Breast epithelium (tissue), 4 donors: ENCODE data around the gene SLC51A. TPM values are rescaled to one million over a fixed set of nuclear protein-coding genes. Genes with fewer than 3 reads are reported as not detected.
"Not testable (repeated sequence)": the region's sequence is repeated elsewhere in the genome, so short reads cannot be mapped to it uniquely, and the experiment has no call there.

Source experiments
- DNase-seq, 2 donors: peaks; one replicate each; pipeline ENCODE4 v3.0.0-alpha.2; 2019; ENCODE audit warnings: low spot score in 2 of 2
- H3K27ac ChIP-seq, 2 donors: fragments of 200-600 bp; sonication (generic) in 1 of 2; one replicate each; pipeline ENCODE4 v1.5.1; 2016 to 2019; ENCODE audit warnings: mild to moderate bottlenecking in 1 of 2
- H3K27me3 ChIP-seq, 2 donors: fragments of 200-600 bp; sonication (generic) in 1 of 2; one replicate each; pipeline versions ENCODE4 v1.5.1 to v1.6.0; 2017 to 2019; ENCODE audit warnings: control low read depth in 1 of 2, mild to moderate bottlenecking in 1 of 2
- H3K36me3 ChIP-seq: fragments of 200-600 bp; one replicate; pipeline ENCODE4 v1.5.1; 2019
- H3K4me1 ChIP-seq, 2 donors: fragments of 200-600 bp; sonication (generic); one replicate each; pipeline ENCODE4 v1.5.1; 2016 to 2019; ENCODE audit warnings: control low read depth in 1 of 2
- H3K4me3 ChIP-seq, 3 donors: fragments of 200-600 bp; sonication (generic); 1 replicate in 2 of 3; 2 replicates in 1 of 3; pipeline ENCODE4 v1.5.1; 2016 to 2019; ENCODE audit warnings: mild to moderate bottlenecking in 3 of 3, moderate library complexity in 2 of 3
- H3K9me3 ChIP-seq, 2 donors: fragments of 200-600 bp; sonication (generic) in 1 of 2; one replicate each; pipeline ENCODE4 v1.5.1; 2016 to 2019; ENCODE audit warnings: control low read depth in 1 of 2
- POLR2A ChIP-seq: fragments of 450-650 bp; IDR thresholded peaks from one replicate; pipeline ENCODE4 v1.6.1; 2016; ENCODE audit warnings: antibody characterized with exemption, mild to moderate bottlenecking, moderate library complexity
- POLR2AphosphoS5 ChIP-seq, 3 donors: sonication (generic); formaldehyde crosslinking; IDR thresholded peaks; one replicate each; pipeline ENCODE4 v1.6.1; 2017; ENCODE audit warnings: antibody characterized with exemption in 3 of 3
- intact Hi-C: fragments of 100-400 bp; cut with DNase I; formaldehyde crosslinking; loops from one replicate; pipeline ENCODE4 v1.15.1; 2023; ENCODE audit warnings: low total_unique reads
- total RNA-seq, 3 donors: library from RNA; depleted of rRNA; stranded (reverse); fragments of >200 nt; gene quantifications; one replicate each; pipeline ENCODE4 v1.1.0, GENCODE V29; 2016
- TF ChIP-seq, protein P1 (sequence below), 3 donors: fragments of 450-650 bp; IDR thresholded peaks; one replicate each; pipeline ENCODE4 v1.5.1; 2016 to 2017; ENCODE audit warnings: antibody characterized with exemption in 3 of 3, mild to moderate bottlenecking in 3 of 3, moderate library complexity in 3 of 3

Gene SLC51A
- total RNA-seq, 3 donors from 2014 or later, result not detected

DNA sequence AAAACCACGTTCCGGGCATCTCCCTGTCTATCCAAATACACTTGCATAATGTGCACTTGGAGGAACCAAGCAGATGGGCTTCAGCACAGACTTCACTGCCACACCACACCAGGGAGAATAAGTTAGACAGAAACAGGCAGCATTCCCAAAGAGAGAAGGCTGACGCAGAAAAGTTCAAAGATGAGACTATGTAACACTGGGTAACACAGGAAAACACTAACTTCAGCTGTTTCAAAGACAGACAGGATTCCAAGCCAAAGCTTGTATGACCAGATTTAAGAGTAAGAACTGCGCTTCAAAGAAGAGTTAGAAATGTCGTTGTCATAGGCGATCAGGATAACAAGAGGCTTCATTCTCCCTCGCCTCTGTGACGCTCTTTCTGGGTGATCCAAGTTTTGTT lies 19.9 kb downstream of the SLC51A start:
- Histone ChIP-seq H3K4me1 (no peaks in the 10 kb centered on the region), H3K9me3 (no peaks in the 10 kb centered on the region), H3K4me3 (no peak overlapping the region), H3K27ac (peak overlapping the region in 1 of 2 donors; percentile 36), H3K36me3 (no peaks in the 10 kb centered on the region), H3K27me3 (no peaks in the 10 kb centered on the region)
- DNase-seq, result no peak
- no peak for TF ChIP-seq POLR2AphosphoS5 (IDR thresholded peaks at IDR 0.05)
- TF ChIP-seq, protein P1, sequence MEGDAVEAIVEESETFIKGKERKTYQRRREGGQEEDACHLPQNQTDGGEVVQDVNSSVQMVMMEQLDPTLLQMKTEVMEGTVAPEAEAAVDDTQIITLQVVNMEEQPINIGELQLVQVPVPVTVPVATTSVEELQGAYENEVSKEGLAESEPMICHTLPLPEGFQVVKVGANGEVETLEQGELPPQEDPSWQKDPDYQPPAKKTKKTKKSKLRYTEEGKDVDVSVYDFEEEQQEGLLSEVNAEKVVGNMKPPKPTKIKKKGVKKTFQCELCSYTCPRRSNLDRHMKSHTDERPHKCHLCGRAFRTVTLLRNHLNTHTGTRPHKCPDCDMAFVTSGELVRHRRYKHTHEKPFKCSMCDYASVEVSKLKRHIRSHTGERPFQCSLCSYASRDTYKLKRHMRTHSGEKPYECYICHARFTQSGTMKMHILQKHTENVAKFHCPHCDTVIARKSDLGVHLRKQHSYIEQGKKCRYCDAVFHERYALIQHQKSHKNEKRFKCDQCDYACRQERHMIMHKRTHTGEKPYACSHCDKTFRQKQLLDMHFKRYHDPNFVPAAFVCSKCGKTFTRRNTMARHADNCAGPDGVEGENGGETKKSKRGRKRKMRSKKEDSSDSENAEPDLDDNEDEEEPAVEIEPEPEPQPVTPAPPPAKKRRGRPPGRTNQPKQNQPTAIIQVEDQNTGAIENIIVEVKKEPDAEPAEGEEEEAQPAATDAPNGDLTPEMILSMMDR (IDR thresholded peaks at IDR 0.05), result no peak
- TF ChIP-seq POLR2A, result no peak
- intact Hi-C loops, result no loop called here

- H3K27ac ChIP-seq, result no peak overlapping the region
- H3K9me3 ChIP-seq, result no peaks in the 10 kb centered on the region
- no peak overlapping the region for H3K4me3 ChIP-seq
- H3K4me1 ChIP-seq, result no peaks in the 10 kb centered on the region
- H3K36me3 ChIP-seq, result no peaks in the 10 kb centered on the region
- no peaks in the 10 kb centered on the region for H3K27me3 ChIP-seq
- DNase-seq, result no peak
- TF ChIP-seq, protein P1 (IDR thresholded peaks at IDR 0.05), result no peak
- TF ChIP-seq POLR2AphosphoS5 (IDR thresholded peaks at IDR 0.05) (no peak), POLR2A (no peak)
- intact Hi-C loops, result no loop called here
Observed at GRCh38 chr3:196237203-196237602, 20.9 kb downstream of the SLC51A start.

- no peak overlapping the region for H3K4me3 ChIP-seq
- H3K4me1 ChIP-seq, result no peaks in the 10 kb centered on the region
- intact Hi-C loops, result no loop called here
- DNase-seq, result no peak
- no peaks in the 10 kb centered on the region for H3K9me3 ChIP-seq
- H3K27me3 ChIP-seq, result no peaks in the 10 kb centered on the region
- no peaks in the 10 kb centered on the region for H3K36me3 ChIP-seq
- no peak overlapping the region for H3K27ac ChIP-seq
- TF ChIP-seq POLR2AphosphoS5 (IDR thresholded peaks at IDR 0.05) (no peak), POLR2A (no peak)
- TF ChIP-seq, protein P1 (IDR thresholded peaks at IDR 0.05), result no peak
Observed at GRCh38 chr3:196238612-196239560, 22.6 kb downstream of the SLC51A start.

GRCh38 chr3:196240424-196240823 lies 24.1 kb downstream of the SLC51A start:
- Histone ChIP-seq H3K4me1 (no peaks in the 10 kb centered on the region), H3K9me3 (no peaks in the 10 kb centered on the region), H3K36me3 (no peaks in the 10 kb centered on the region), H3K4me3 (no peak overlapping the region), H3K27ac (no peak overlapping the region), H3K27me3 (no peaks in the 10 kb centered on the region)
- intact Hi-C loops, result no loop called here
- no peak for DNase-seq
- TF ChIP-seq POLR2AphosphoS5 (IDR thresholded peaks at IDR 0.05) (no peak), POLR2A (no peak)
- TF ChIP-seq, protein P1 (IDR thresholded peaks at IDR 0.05), result no peak

DNA sequence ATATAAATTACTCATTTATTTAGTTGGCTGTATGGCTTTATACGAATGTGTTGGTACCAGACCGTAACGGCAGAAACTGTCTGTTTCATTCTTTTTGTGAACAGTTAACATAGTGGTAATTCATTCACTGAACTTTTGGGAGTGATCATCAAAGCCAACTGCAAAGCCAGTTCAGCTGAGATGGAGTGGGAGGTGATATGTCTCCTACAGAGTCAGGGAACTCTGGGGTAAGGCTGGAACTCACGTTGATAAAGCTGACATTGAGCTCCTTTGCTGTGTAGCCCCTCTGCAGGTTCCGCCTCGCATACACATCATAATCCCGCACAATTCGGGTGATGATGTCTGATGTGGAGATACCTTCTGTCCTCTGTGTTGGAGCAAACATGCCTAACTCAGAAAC lies 25.4 kb downstream of the SLC51A start:
- DNase-seq, result no peak
- TF ChIP-seq POLR2AphosphoS5 (IDR thresholded peaks at IDR 0.05), result no peak
- TF ChIP-seq, protein P1 (IDR thresholded peaks at IDR 0.05), result no peak
- no peak for TF ChIP-seq POLR2A
- Histone ChIP-seq H3K9me3 (no peaks in the 10 kb centered on the region), H3K4me3 (no peak overlapping the region), H3K36me3 (no peaks in the 10 kb centered on the region), H3K27me3 (no peaks in the 10 kb centered on the region), H3K4me1 (no peaks in the 10 kb centered on the region), H3K27ac (no peak overlapping the region)
- intact Hi-C loops, result no loop called here

- H3K27ac ChIP-seq, H3K9me3 ChIP-seq, H3K27me3 ChIP-seq, H3K4me1 ChIP-seq, H3K4me3 ChIP-seq, intact Hi-C loops, DNase-seq, H3K36me3 ChIP-seq: not testable (repeated sequence)
Observed at GRCh38 chr3:196244166-196244565, 27.8 kb downstream of the SLC51A start.
